ENCODE data around the gene UBQLN4.
A peak's percentile ranks its signal among the peaks of the same experiment; 100 is the strongest.
"Not testable (repeated sequence)": the region's sequence is repeated elsewhere in the genome, so short reads cannot be mapped to it uniquely, and the experiment has no call there.

Gene UBQLN4

GRCh38 chr1:156080863-156081179 lies 27.2 kb upstream of the UBQLN4 start:
- FAIRE-seq: no peak

- no peak for FAIRE-seq
Observed at GRCh38 chr1:156080241-156080862, 26.8 kb upstream of the UBQLN4 start.

GRCh38 chr1:156079762-156080161 lies 26.2 kb upstream of the UBQLN4 start:
- no peak for FAIRE-seq

- no peak for FAIRE-seq
Observed at GRCh38 chr1:156078728-156079127, 25.1 kb upstream of the UBQLN4 start.

DNA sequence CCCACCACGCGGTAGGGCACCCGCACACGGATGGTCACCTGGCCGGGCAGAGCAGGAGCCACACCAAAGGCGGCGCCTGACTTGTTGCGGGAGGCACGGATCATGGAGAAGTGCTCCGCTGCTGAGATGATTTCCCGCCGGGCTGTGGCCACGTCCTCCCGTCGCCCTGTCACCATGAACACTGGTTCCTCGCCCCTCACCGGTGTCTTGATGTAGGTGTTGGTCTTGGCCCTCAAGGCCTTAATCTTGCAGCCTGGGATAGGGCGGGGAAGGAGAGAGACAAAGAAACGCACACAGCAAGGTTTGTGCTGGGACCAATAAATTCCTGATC lies 23.8 kb upstream of the UBQLN4 start:
- no peak for FAIRE-seq

DNA sequence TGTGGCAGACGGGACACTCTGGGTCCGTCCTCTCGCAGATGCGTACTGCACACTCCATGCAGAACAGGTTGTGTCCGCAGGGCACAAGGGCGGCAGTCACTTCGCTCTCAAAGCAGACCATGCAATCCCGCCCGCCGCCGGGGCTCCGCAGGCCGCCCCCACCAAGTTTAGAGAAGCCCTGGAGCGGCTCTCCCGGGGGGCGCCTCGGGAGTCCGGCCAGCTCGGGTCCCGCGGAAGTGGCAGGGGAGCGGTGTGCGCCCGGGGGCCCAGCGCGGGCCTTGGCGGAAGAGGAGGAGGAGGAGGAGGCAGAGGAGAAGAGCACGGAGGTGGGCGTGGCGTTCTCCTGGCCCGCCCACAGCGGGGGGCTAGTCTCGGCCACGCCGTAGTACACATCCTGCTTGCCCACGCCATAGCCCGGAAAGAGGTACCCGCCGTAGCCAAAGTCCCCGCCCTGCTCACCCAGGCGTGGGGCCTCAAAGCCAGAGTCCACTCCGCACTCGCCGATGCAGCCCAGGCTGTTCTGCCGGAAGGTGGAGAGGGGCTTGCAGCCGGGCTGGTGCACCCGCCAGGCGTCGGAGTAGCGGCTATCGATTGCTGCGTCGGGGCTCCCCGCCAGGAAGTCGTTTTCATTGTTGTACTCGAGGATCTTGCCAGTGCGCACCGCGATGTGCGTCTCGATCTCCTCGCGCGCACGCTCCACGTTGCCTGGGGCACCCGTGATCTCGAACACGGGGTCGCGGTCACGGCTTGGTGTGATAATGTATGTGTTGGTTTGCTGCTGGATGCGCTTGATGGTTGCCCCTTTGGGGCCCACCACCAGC lies 23.2 kb upstream of the UBQLN4 start:
- FAIRE-seq: no peak

- no peak for FAIRE-seq
Observed at GRCh38 chr1:156075775-156076204, 22.2 kb upstream of the UBQLN4 start.

GRCh38 chr1:156075162-156075561 lies 21.6 kb upstream of the UBQLN4 start:
- no peak for FAIRE-seq

DNA sequence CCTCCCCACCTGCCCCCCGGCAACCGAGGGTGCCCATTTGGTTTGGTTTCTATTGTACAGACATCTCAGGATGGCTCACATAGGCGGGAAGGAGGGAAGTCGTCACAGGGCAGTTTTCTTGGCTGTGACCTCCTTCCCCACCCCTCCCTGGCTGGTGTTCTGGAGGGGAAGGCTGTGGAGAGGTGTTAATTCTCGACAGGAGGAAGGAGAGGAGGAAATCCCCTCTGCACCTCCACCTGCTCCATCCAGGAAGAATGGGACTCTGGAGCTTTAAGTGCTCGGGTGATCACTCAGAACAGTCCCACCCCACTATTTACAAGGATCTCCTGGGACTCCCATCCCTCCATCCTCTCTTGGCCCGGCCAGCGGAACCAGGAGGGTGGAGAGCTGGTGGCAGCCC lies 21.1 kb upstream of the UBQLN4 start:
- no peak for FAIRE-seq

DNA sequence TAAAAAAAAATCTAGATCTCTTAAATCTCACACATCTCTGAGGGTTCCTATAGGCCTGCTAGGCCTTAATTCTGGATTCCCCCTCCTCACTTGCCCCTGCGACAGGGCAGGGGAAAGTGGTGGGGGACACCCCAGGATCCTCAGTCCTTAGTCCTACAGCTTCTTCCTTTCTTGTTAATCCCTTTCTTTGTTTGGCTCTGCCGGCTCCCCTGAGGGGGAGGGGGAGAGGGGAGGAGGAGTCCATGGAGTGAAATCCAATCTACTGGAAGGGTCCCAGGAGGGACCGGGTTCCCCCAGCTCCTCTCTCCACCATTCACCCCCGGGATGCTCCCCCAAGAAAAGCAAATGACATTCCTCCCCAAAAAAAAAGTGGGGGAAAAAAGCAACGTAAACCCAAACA lies 20.1 kb upstream of the UBQLN4 start:
- no peak for FAIRE-seq

DNA sequence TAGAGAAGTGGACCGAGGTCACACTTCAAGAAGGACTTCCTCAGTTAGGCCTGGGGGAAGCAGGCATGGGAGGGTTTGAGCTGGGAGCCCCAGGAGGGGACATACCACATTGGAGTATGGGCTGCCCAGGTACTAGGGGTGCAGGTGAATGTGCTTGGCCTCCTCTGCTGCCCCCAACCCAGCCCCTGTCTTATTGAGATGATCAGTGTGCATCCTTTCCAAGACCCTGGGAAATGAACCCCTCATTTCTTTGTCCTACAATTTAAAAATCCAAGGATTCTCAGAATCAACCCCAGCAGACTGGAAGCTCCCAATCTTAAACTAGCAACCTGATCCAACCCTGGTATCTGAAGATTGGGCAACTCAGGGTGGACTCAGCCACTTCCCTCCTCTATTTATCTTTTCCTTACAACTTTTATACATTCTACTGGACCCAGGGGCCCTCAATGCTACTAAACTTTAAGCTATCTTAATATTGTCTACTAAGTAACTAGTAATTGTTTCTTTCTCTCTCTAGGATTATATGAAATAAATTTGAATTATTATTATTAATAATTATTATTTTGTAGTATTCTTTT lies 19.6 kb upstream of the UBQLN4 start:
- peak; percentile 80 for FAIRE-seq

DNA sequence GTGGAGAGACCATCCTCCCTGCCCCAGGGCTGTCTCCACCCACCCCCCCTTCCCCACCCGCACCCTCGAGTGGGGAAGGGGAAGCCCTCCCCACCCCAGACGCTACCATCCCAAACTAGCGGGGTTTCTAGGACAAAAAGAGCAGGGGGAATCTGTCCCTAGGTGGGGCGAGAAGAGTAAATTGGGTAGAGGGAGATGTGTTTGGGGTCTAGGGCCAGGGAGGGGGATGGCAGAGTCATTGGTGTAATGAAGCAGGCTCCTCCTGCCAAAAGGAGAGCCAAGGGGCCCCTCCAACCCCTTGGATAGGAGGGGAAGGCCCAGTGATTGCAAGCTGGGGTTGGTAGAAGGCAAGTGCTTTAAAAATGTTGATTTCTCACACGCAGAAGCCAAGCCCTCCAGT lies 18.7 kb upstream of the UBQLN4 start:
- no peak for FAIRE-seq

DNA sequence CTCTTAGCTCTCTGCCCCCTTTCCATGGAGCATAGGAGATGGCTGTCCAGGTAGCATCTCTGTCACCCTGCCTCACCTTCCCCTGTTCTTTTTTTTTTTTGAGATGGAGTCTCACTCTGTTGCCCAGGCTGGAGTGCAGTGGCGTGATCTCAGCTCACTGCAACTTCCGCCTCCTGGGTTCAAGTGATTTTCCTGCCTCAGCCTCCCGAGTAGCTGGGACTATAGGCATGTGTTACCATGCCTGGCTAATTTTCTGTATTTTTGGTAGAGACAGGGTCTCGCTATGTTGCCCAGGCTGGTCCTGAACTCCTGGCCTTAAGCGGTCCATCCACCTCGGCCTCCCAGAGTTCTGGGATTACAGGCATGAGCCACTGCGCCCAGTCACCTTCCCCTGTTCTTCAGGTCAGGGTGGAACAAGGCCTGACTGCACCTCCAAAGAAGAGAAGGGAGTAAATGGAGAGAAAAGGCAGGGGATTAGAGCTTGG lies 17.8 kb upstream of the UBQLN4 start:
- not testable (repeated sequence) for FAIRE-seq

DNA sequence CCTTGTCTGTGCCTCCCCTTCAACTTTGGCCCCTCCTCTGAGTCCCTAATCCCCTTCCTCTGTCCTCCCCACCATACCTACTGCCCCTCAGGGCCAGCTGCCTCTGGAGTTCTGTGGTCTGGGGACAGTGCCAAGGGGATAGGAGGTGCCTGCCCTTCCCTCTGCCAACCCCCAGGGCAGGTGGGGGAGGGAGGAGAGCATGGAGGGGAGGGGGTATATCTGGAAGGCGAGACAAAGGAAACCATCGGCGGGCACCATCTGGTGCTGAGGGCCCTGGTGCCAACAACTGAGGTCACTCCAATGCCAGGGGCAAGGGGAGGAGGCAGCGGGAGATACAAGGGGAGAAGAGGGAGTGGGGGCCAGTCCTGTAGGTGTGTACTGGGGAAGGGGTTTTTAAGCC lies 16.9 kb upstream of the UBQLN4 start:
- no peak for FAIRE-seq

GRCh38 chr1:156069490-156070455 lies 16.2 kb upstream of the UBQLN4 start:
- FAIRE-seq: no peak

DNA sequence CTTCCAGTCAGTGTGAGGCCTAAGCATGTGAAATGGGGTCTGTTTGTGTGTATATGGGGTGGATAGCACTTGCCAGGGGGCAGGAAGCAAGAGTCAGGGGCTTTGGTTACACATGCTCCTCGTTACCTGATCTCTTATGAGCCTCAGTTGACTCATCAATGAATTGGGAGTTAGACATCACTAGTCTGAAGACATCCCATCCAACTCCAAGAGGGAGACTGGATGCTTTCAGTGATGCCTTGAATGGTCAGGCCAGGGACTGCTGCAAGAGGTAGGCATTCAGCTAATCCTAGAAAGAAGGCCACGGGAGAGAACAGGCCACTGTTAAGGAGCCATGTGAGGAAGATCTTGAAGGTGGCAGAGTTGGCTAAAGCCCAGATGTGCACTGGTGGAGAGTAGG lies 13.7 kb upstream of the UBQLN4 start:
- FAIRE-seq: no peak

DNA sequence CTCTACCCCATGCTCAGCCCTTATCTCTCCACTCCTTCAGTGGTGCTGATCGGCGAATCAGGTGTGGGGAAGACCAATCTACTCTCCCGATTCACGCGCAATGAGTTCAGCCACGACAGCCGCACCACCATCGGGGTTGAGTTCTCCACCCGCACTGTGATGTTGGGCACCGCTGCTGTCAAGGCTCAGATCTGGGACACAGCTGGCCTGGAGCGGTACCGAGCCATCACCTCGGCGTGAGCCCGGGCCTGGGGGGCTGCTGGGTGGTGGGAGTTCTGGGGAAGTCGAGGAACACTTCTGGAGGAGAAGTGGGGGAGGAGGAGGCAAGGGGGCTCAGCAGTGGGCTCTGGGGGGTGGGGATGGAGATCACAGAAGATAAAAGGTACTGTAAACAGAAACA lies 12.3 kb upstream of the UBQLN4 start:
- FAIRE-seq: no peak

DNA sequence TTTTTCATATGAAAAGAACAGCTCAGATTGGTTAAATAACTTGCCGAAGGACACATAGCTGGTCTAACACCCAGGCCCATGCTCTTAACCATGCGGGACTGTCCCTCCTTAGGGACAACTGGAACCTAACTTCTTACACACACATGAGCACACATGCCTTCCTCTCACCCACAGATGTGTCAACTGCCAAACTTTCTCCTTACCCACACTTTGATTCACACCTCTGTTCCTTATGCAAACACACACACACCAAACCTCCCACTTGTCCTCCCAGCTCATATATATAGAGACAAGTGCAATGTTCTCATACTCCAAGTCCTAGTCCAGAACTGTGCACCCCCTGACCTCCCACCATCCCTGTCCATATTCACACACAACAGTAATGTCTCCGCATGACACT lies 11.6 kb upstream of the UBQLN4 start:
- no peak for FAIRE-seq

DNA sequence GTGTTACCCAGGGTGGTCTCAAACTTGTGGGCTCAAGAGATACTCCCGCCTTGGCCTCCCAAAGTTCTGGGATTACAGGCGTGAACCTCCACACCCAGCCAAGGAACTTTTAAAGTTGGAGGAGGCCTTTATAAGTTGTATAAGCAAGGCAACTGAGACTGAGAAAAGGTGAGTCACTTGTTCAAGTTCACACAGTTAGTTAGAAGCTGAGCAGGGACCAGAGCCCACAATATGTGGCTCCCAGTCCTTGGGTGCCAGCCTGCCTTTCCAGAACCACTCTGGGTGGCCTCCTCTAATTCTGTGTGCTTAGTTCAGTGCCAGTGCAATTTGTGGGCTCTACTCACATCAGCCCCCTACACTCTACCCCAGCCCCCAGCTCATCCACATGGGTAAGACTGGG lies 11.0 kb upstream of the UBQLN4 start:
- no peak for FAIRE-seq

DNA sequence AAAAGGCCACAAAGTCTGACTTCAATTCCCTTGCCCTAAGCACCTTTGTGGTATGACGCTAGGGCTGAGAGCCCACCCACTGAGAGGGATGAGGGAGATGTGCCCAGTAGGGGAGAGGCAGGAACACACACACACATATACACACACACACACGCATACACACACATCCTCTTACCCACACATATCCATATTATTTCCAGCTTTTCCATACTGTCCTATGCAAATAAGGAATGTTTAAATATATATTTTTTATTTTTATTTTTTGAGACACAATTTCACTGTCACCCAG lies 10.3 kb upstream of the UBQLN4 start:
- no peak for FAIRE-seq

- no peak for FAIRE-seq
Observed at GRCh38 chr1:156062189-156062588, 8.6 kb upstream of the UBQLN4 start.

DNA sequence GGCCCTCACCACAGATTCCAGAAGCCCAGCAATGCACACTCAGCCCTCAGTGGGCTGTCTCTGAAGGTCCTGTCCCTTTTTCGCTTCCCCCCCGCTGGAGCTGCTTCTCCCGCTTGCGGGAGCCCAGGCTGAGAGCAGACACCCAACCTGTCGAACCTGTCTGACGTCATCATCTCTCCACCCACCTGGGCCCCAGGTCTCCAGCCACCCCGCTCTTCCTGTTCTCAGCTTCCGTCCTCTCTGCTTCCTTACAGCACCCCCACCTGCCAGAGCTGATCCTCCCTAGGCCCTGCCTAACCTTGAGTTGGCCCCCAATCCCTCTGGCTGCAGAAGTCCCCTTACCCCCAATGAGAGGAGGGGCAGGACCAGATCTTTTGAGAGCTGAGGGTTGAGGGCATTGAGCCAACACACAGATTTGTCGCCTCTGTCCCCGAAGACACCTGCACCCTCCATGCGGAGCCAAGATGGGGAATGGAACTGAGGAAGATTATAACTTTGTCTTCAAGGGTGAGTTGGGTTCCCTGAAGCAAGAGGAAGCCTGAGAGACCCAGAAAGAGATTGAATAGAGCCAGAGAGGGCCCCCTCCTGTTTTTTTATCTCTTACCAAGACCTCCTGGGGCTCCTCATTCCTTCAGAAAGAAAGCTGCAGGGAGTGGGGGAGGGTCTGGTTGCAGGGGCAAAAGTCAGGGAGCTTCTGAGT lies 7.5 kb upstream of the UBQLN4 start, which contains the start of gene RAB25:
Gene RAB25, plus strand, starts transcription at position 224 of the 700 bp plus-strand sequence. Its CDS starts 241 bp downstream, at position 465.
- FAIRE-seq: no peak

All from TTC549 (cell line).